Endodermal cell (in vitro differentiated cells): Measurements from ENCODE around the gene CHRNB1. TPM values are rescaled to one million over a fixed set of nuclear protein-coding genes. Genes with fewer than 3 reads are reported as not detected.
A peak's percentile ranks its signal among the peaks of the same experiment; 100 is the strongest.

Source experiments
- DNase-seq: peaks from one replicate; pipeline ENCODE4 v3.0.0-alpha.2; 2017
- H3K27ac ChIP-seq: 2 replicates; pipeline ENCODE4 v1.5.1; 2013; ENCODE audit warnings: mild to moderate bottlenecking, low read depth, low read length, moderate library complexity
- H3K27me3 ChIP-seq: 2 replicates; pipeline ENCODE4 v1.6.1; 2013; ENCODE audit warnings: mild to moderate bottlenecking, low read length, moderate library complexity; ENCODE audit not compliant: insufficient read depth, control insufficient read depth, poor library complexity, severe bottlenecking
- H3K36me3 ChIP-seq: 2 replicates; pipeline ENCODE4 v1.7.0; 2013; ENCODE audit warnings: mild to moderate bottlenecking, low read length, moderate library complexity; ENCODE audit not compliant: control insufficient read depth, insufficient read depth
- H3K4me1 ChIP-seq: one replicate; pipeline ENCODE4 v1.7.0; 2013; ENCODE audit warnings: low read length; ENCODE audit not compliant: control insufficient read depth, insufficient read depth
- H3K4me3 ChIP-seq: 2 replicates; pipeline ENCODE4 v1.5.1; 2013; ENCODE audit warnings: mild to moderate bottlenecking, low read length, moderate library complexity
- H3K9ac ChIP-seq: 2 replicates; pipeline ENCODE4 v1.6.1; 2013; ENCODE audit warnings: mild to moderate bottlenecking, low read length, moderate library complexity; ENCODE audit not compliant: poor library complexity, severe bottlenecking; ENCODE audit errors: extremely low read depth
- H3K9me3 ChIP-seq: 2 replicates; pipeline ENCODE4 v1.6.1; 2013; ENCODE audit warnings: mild to moderate bottlenecking, low read length, moderate library complexity; ENCODE audit not compliant: control insufficient read depth
- H3K27ac Mint-ChIP-seq: 2 replicates; pipeline ENCODE4 v1.8.0; 2020; ENCODE audit warnings: mixed read lengths
- H3K27me3 Mint-ChIP-seq: 2 replicates; pipeline ENCODE4 v1.8.0; 2021; ENCODE audit warnings: mild to moderate bottlenecking, mixed read lengths; ENCODE audit not compliant: insufficient read depth
- H3K36me3 Mint-ChIP-seq: 2 replicates; pipeline ENCODE4 v1.8.0; 2020; ENCODE audit warnings: low read depth, mixed read lengths
- H3K4me1 Mint-ChIP-seq: 2 replicates; pipeline ENCODE4 v1.8.0; 2020; ENCODE audit warnings: mixed read lengths
- H3K4me3 Mint-ChIP-seq: 2 replicates; pipeline ENCODE4 v1.8.0; 2020; ENCODE audit warnings: mild to moderate bottlenecking, moderate library complexity, mixed read lengths
- H3K9me3 Mint-ChIP-seq: 2 replicates; pipeline ENCODE4 v1.8.0; 2020; ENCODE audit warnings: mild to moderate bottlenecking, mixed read lengths
- WGBS, 2 experiments: methylation state at CpG; one replicate each; pipeline versions ENCODE4 v1.1.5 to v1.1.7; 2013; ENCODE audit warnings: missing lambda C conversion rate in 2 of 2, mixed read lengths in 1 of 2; ENCODE audit not compliant: insufficient coverage in 1 of 2, insufficient read length in 1 of 2; 5-methylcytosine and 5-hydroxymethylcytosine counted together
- long read RNA-seq, 4 experiments: library from polyadenylated mRNA in 2 of 4; library from RNA in 1 of 4; library from capped mRNA in 1 of 4; stranded (forward) in 3 of 4; unstranded in 1 of 4; transcript quantifications; one replicate each; pipeline ENCODE4 v2.0.0, GENCODE V29; 2020 to 2021; ENCODE audit warnings: inconsistent platforms in 1 of 4
- polyA plus RNA-seq, 2 experiments: library from polyadenylated mRNA; stranded (reverse); fragments of 50-300 nt; gene quantifications; one replicate each; pipeline ENCODE4 v1.2.3, GENCODE V29; 2013
- total RNA-seq, 2 donors: library from RNA; stranded (reverse); fragmentation: NEBNext Ultra II Directional in 1 of 2; extraction: Animal tissue kit (Norgen Biotek cat#: 25700) in 1 of 2; gene quantifications; 2 replicates in 1 of 2; 3 replicates in 1 of 2; pipeline ENCODE4 v1.2.1, GENCODE V29; 2021
- TF ChIP-seq, protein P1 (sequence below): fragments of 200-600 bp; sonication (generic); conservative IDR thresholded peaks from 2 replicates; pipeline ENCODE4 v1.5.0; 2021; ENCODE audit warnings: antibody characterized with exemption, mild to moderate bottlenecking

The CHRNB1 gene, protein sequence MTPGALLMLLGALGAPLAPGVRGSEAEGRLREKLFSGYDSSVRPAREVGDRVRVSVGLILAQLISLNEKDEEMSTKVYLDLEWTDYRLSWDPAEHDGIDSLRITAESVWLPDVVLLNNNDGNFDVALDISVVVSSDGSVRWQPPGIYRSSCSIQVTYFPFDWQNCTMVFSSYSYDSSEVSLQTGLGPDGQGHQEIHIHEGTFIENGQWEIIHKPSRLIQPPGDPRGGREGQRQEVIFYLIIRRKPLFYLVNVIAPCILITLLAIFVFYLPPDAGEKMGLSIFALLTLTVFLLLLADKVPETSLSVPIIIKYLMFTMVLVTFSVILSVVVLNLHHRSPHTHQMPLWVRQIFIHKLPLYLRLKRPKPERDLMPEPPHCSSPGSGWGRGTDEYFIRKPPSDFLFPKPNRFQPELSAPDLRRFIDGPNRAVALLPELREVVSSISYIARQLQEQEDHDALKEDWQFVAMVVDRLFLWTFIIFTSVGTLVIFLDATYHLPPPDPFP
- total RNA-seq, result 10 to 100 TPM in 1 of 2 donors, 1 to 10 TPM in 1; 8.7 to 11.6 TPM
- 17.3 TPM for polyA plus RNA-seq (2013, experiment 1 of 2)
- 13.0 TPM for polyA plus RNA-seq (2013, experiment 2 of 2)
- long read RNA-seq, experiment 1, partial matches to known transcripts, result 0 of 4 reads
- long read RNA-seq, experiment 1, other reads (novel, unspliced or antisense), result 2 of 4 reads
- long read RNA-seq, experiment 2, transcript CHRNB1-202 (10 exons, 1,623 nt), result major isoform, 6 of 38 reads
- long read RNA-seq, experiment 2, partial matches to known transcripts, result 8 of 38 reads
- long read RNA-seq, experiment 2, other reads (novel, unspliced or antisense), result 18 of 38 reads
- long read RNA-seq, experiment 3, transcript CHRNB1-202 (10 exons, 1,623 nt), result major isoform, 9 of 22 reads
- long read RNA-seq, experiment 3, partial matches to known transcripts, result 4 of 22 reads
- long read RNA-seq, experiment 3, other reads (novel, unspliced or antisense), result 5 of 22 reads
- long read RNA-seq, experiment 4, transcript CHRNB1-207 (2 exons, 1,095 nt), result major isoform, 7 of 17 reads
- long read RNA-seq, experiment 4, partial matches to known transcripts, result 0 of 17 reads
- long read RNA-seq, experiment 4, other reads (novel, unspliced or antisense), result 8 of 17 reads

- H3K4me3 ChIP-seq, result peak within 1 kb of the TSS; percentile 79
- peak; percentile 98 for DNase-seq
- Mint-ChIP-seq H3K4me1 (peaks cover 6% of the 10 kb centered on the region), H3K9me3 (no peaks in the 10 kb centered on the region), H3K36me3 (no peaks in the 10 kb centered on the region), H3K27ac (peak within 1 kb of the TSS; percentile 93), H3K4me3 (peak within 1 kb of the TSS; percentile 71), H3K27me3 (peaks cover 71% of the 10 kb centered on the region)
- H3K9ac ChIP-seq, result peak within 1 kb of the TSS; percentile 50
- WGBS, 2 experiments, result 3 to 5% methylated on average over 31 to 51 of the region's 51 CpGs
- H3K36me3 ChIP-seq, result no peaks in the 10 kb centered on the region
- H3K27ac ChIP-seq, result no peak within 1 kb of the TSS
- H3K27me3 ChIP-seq, result peaks cover 16% of the 10 kb centered on the region
- H3K4me1 ChIP-seq, result no peaks in the 10 kb centered on the region
- no peaks in the 10 kb centered on the region for H3K9me3 ChIP-seq
- TF ChIP-seq, protein P1, sequence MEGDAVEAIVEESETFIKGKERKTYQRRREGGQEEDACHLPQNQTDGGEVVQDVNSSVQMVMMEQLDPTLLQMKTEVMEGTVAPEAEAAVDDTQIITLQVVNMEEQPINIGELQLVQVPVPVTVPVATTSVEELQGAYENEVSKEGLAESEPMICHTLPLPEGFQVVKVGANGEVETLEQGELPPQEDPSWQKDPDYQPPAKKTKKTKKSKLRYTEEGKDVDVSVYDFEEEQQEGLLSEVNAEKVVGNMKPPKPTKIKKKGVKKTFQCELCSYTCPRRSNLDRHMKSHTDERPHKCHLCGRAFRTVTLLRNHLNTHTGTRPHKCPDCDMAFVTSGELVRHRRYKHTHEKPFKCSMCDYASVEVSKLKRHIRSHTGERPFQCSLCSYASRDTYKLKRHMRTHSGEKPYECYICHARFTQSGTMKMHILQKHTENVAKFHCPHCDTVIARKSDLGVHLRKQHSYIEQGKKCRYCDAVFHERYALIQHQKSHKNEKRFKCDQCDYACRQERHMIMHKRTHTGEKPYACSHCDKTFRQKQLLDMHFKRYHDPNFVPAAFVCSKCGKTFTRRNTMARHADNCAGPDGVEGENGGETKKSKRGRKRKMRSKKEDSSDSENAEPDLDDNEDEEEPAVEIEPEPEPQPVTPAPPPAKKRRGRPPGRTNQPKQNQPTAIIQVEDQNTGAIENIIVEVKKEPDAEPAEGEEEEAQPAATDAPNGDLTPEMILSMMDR, result peak; percentile 50
These were observed at the start of gene CHRNB1 for GRCh38 chr17:7444682-7445618. Gene CHRNB1, plus strand, starts transcription at chr17:7445061. Its CDS starts 67 bp downstream, at chr17:7445128.

DNA sequence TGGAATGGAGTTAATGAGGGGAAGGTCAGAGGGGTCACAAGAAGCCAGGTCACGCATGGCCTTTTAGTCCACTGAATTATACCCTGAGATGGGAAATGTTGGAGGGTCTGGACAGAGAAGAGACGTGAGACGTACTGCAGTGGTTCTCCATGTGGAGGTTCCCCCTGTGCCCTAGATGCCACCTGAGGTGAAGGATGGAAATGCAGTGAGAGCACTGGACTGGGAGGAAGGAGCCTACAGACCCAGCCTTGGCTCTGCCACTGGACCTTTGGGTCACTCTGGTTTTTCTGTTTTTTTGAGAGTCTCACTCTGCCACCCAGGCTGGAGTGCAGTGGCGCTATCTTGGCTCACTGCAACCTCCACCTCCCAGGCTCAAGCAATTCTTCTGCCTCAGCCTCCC, 48.7 kb upstream of the CHRNB1 start:
- WGBS, 2 experiments, result 90 to 94% methylated on average over 3 to 4 of the region's 4 CpGs
- no peak overlapping the region for H3K4me3 ChIP-seq
- H3K36me3 ChIP-seq, result peaks cover 12% of the 10 kb centered on the region
- DNase-seq, result peak; percentile 46
- Mint-ChIP-seq H3K4me1 (peaks cover 4% of the 10 kb centered on the region), H3K9me3 (no peaks in the 10 kb centered on the region), H3K36me3 (peaks cover 5% of the 10 kb centered on the region), H3K4me3 (no peak overlapping the region), H3K27me3 (peaks cover 12% of the 10 kb centered on the region), H3K27ac (no peak overlapping the region)
- peaks cover 3% of the 10 kb centered on the region for H3K4me1 ChIP-seq
- no peak overlapping the region for H3K9ac ChIP-seq
- H3K27me3 ChIP-seq, result no peaks in the 10 kb centered on the region
- no peak overlapping the region for H3K27ac ChIP-seq
- H3K9me3 ChIP-seq, result no peaks in the 10 kb centered on the region
- TF ChIP-seq, protein P1, result no peak
